ENCODE results near the gene ZBTB33.

DNA sequence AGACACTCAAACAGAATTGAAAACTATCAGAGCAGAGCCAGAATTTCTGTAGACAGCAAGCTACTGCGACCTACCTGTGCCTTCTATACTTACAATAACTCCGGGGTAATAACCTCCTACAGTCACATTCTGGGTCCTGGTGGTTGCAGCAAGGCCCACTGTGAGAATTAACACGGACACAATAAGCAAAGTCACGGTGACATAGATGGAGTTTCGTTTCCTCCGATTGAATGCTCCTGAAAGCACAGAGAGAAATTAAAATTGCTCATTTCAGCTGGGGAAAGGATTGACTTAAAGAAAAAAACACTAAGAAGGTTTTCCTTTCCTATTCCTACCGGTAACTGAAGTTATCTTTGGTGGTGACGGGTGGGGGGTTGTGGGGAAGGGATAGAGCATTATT is 53.6 kb downstream of the ZBTB33 start:
- no peak for TF ChIP-seq POLR2AphosphoS5 (IDR thresholded peaks at IDR 0.05)
- no peak for TF ChIP-seq EP300 (IDR thresholded peaks at IDR 0.05)
- TF ChIP-seq, protein P1, sequence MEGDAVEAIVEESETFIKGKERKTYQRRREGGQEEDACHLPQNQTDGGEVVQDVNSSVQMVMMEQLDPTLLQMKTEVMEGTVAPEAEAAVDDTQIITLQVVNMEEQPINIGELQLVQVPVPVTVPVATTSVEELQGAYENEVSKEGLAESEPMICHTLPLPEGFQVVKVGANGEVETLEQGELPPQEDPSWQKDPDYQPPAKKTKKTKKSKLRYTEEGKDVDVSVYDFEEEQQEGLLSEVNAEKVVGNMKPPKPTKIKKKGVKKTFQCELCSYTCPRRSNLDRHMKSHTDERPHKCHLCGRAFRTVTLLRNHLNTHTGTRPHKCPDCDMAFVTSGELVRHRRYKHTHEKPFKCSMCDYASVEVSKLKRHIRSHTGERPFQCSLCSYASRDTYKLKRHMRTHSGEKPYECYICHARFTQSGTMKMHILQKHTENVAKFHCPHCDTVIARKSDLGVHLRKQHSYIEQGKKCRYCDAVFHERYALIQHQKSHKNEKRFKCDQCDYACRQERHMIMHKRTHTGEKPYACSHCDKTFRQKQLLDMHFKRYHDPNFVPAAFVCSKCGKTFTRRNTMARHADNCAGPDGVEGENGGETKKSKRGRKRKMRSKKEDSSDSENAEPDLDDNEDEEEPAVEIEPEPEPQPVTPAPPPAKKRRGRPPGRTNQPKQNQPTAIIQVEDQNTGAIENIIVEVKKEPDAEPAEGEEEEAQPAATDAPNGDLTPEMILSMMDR (IDR thresholded peaks at IDR 0.05), result no peak
- no peak for TF ChIP-seq POLR2A (IDR thresholded peaks at IDR 0.05)

All from suprapubic skin (tissue), 4 donors.